ENCODE results near the gene G2E3.

The G2E3 gene

DNA sequence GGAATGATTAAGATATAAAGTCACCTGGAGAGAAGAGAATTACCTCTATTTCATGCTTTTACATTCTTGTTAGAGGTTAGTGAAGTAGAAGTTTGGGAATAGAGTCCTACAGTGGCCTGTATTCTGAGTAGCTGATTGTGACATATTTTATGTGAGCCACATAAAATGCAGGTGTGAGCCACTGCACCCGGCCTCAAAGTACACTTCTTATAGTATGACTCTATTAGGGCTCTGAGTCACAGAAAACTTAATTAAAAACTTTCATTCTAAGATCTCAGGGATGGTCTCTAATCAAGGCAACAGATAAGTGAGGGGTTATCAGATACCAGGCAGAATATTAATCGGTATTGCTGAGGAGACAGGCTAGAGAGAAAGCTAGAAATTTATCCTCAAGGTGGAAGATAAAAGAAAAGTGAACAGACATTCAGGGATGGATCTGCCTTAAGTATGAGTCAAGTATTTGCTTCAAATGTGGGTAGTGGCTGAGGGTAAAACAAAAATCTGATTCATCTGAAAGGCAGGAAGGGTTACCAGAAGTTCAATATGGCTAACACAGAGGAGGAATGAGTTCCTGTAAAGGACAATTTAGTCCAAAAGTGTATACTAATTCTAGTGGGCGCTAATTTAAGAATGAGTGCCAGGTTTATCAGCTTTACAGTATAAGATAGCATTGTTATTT lies 5.5 kb upstream of the G2E3 start:
- DNase-seq (ENCODE audit: insufficient read length, low spot score) (no peak), FAIRE-seq (no peak)

GRCh38 chr14:30558362-30558674 lies 640 bp upstream of the G2E3 start:
- no peak for TF ChIP-seq SPI1 (IDR thresholded peaks at IDR 0.05; ENCODE audit: low read depth, low read length)
- no peak for TF ChIP-seq POLR2AphosphoS5 (IDR thresholded peaks at IDR 0.05; ENCODE audit: low read depth, low read length)
- TF ChIP-seq POU2F2 (IDR thresholded peaks at IDR 0.05; ENCODE audit: low read depth, low read length), result no peak
- no peak for TF ChIP-seq POLR2A (IDR thresholded peaks at IDR 0.05; ENCODE audit: low read depth, low read length)
- no peak for TF ChIP-seq PAX5 (IDR thresholded peaks at IDR 0.05; ENCODE audit: insufficient read depth, low read length, severe bottlenecking)
- TF ChIP-seq TAF1 (IDR thresholded peaks at IDR 0.05; ENCODE audit: low read depth, low read length), result no peak
- FAIRE-seq (no peak), DNase-seq (ENCODE audit: insufficient read length, low spot score) (no peak)

More for the DNA sequence above, 5.5 kb upstream of the G2E3 start:
- TF ChIP-seq PAX5 (IDR thresholded peaks at IDR 0.05; ENCODE audit: insufficient read depth, low read length, severe bottlenecking), result no peak
- no peak for TF ChIP-seq TAF1 (IDR thresholded peaks at IDR 0.05; ENCODE audit: low read depth, low read length)
- no peak for TF ChIP-seq SPI1 (IDR thresholded peaks at IDR 0.05; ENCODE audit: low read depth, low read length)
- no peak for TF ChIP-seq POLR2A (IDR thresholded peaks at IDR 0.05; ENCODE audit: low read depth, low read length)
- TF ChIP-seq POU2F2 (IDR thresholded peaks at IDR 0.05; ENCODE audit: low read depth, low read length), result no peak
- no peak for TF ChIP-seq POLR2AphosphoS5 (IDR thresholded peaks at IDR 0.05; ENCODE audit: low read depth, low read length)

DNA sequence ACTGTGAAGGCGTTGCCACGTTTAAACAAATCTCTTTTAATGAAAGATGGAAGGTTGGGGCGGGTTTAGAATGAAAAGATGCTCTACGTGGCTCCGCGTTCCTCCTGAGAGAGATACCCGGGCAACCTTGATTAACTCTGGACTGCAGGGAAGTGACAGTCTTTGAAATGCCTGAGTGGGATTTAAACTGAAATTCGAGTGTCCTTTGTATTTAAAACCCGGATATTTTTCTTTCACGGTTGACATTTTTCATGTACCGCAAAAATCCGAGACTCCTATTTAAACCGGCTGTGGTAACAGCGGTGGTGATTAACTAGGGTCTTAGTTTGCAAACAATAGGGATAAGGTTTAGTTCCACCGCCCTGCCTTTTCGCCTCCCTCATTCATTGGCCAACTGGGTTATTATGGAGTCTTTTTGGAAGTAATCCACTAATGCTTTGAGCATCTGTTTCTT lies 707 bp downstream of the G2E3 start:
- DNase-seq (ENCODE audit: insufficient read length, low spot score), result peak; percentile 7
- TF ChIP-seq TAF1 (IDR thresholded peaks at IDR 0.05; ENCODE audit: low read depth, low read length) (no peak), POLR2AphosphoS5 (IDR thresholded peaks at IDR 0.05; ENCODE audit: low read depth, low read length) (no peak)
- no peak for FAIRE-seq

DNA sequence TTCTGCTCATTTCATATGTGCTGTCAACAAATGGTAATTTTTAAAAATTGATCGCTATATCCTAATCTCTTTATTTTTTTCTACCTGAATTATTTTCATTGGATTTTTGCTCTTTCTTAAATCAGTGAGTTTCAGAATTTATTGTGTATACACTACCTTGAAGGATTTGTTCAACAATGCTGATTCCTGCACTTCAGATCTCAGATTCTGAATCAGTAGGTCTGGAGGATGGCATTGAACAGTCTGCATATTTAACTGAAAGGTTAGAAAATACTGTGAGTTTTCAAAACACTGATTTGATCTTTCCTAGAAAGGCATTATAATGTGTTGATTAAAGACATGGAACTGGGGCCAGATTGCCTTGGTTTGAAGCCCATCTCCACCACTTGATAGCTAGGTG lies 1.6 kb downstream of the G2E3 start:
- FAIRE-seq (no peak), DNase-seq (ENCODE audit: insufficient read length, low spot score) (no peak)
- TF ChIP-seq POU2F2 (IDR thresholded peaks at IDR 0.05; ENCODE audit: low read depth, low read length) (no peak), TAF1 (IDR thresholded peaks at IDR 0.05; ENCODE audit: low read depth, low read length) (no peak), PAX5 (IDR thresholded peaks at IDR 0.05; ENCODE audit: insufficient read depth, low read length, severe bottlenecking) (no peak), POLR2AphosphoS5 (IDR thresholded peaks at IDR 0.05; ENCODE audit: low read depth, low read length) (no peak), POLR2A (IDR thresholded peaks at IDR 0.05; ENCODE audit: low read depth, low read length) (no peak), SPI1 (IDR thresholded peaks at IDR 0.05; ENCODE audit: low read depth, low read length) (no peak)

DNA sequence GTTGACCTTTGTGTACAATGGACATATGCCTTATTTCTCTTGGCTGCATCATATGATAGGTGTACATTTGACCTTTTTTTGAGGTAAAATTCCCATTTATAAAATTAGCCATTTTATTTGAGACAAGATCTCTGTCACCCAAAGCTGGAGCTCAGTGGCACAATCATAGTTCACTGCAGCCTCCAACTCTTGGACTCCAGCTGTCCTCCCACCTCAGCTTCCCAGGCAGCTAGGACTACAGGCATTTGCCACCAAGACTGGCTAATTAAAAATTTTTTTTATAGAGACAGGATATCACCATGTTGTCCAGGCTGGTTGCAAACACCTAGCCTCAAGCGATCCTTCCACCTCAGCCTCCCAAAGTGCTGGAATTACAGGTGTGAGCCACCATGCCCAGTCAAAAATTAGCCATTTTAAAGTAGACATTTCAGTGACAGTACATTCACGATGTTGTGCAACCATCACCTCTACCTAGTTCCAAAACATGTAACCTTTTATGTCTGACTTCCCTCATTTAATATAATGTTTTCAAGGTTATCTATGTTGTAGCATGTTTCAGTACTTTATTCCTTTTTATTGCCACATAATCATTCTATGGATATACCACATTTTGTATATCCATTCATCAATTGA lies 5.4 kb downstream of the G2E3 start:
- no peak for TF ChIP-seq SPI1 (IDR thresholded peaks at IDR 0.05; ENCODE audit: low read depth, low read length)
- no peak for TF ChIP-seq POLR2A (IDR thresholded peaks at IDR 0.05; ENCODE audit: low read depth, low read length)
- no peak for TF ChIP-seq TAF1 (IDR thresholded peaks at IDR 0.05; ENCODE audit: low read depth, low read length)
- TF ChIP-seq POLR2AphosphoS5 (IDR thresholded peaks at IDR 0.05; ENCODE audit: low read depth, low read length), result no peak
- no peak for TF ChIP-seq POU2F2 (IDR thresholded peaks at IDR 0.05; ENCODE audit: low read depth, low read length)
- TF ChIP-seq PAX5 (IDR thresholded peaks at IDR 0.05; ENCODE audit: insufficient read depth, low read length, severe bottlenecking), result no peak
- no peak for DNase-seq (ENCODE audit: insufficient read length, low spot score)
- FAIRE-seq, result no peak

DNA sequence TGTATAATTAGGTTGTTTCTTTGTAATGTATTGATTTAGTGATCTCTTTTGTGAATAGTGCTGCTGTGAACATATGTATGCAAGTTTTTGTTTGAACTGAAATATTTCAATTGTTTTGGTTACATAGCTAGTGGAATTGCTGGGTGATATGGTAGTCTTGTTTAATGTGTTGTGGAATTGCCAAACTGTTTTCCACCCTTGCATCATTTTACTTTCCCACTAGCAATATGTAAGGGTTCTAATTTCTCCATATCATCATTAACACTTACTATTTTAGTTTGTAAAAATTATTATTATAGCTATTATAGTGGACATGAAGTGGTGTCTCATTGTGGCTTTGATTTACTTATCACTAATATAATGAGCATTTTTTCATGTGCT lies 5.9 kb downstream of the G2E3 start:
- no peak for DNase-seq (ENCODE audit: insufficient read length, low spot score)
- TF ChIP-seq SPI1 (IDR thresholded peaks at IDR 0.05; ENCODE audit: low read depth, low read length) (no peak), POLR2AphosphoS5 (IDR thresholded peaks at IDR 0.05; ENCODE audit: low read depth, low read length) (no peak), TAF1 (IDR thresholded peaks at IDR 0.05; ENCODE audit: low read depth, low read length) (no peak), POU2F2 (IDR thresholded peaks at IDR 0.05; ENCODE audit: low read depth, low read length) (no peak), POLR2A (IDR thresholded peaks at IDR 0.05; ENCODE audit: low read depth, low read length) (no peak), PAX5 (IDR thresholded peaks at IDR 0.05; ENCODE audit: insufficient read depth, low read length, severe bottlenecking) (no peak)
- FAIRE-seq, result no peak

GRCh38 chr14:30569216-30569902 lies 10.4 kb downstream of the G2E3 start:
- no peak for TF ChIP-seq SPI1 (IDR thresholded peaks at IDR 0.05; ENCODE audit: low read depth, low read length)
- TF ChIP-seq POLR2AphosphoS5 (IDR thresholded peaks at IDR 0.05; ENCODE audit: low read depth, low read length), result no peak
- TF ChIP-seq TAF1 (IDR thresholded peaks at IDR 0.05; ENCODE audit: low read depth, low read length), result no peak
- TF ChIP-seq POU2F2 (IDR thresholded peaks at IDR 0.05; ENCODE audit: low read depth, low read length), result no peak
- no peak for TF ChIP-seq POLR2A (IDR thresholded peaks at IDR 0.05; ENCODE audit: low read depth, low read length)
- no peak for TF ChIP-seq PAX5 (IDR thresholded peaks at IDR 0.05; ENCODE audit: insufficient read depth, low read length, severe bottlenecking)
- FAIRE-seq (no peak), DNase-seq (ENCODE audit: insufficient read length, low spot score) (no peak)

GRCh38 chr14:30569903-30570226 lies 10.9 kb downstream of the G2E3 start:
- TF ChIP-seq POLR2A (IDR thresholded peaks at IDR 0.05; ENCODE audit: low read depth, low read length) (no peak), POU2F2 (IDR thresholded peaks at IDR 0.05; ENCODE audit: low read depth, low read length) (no peak), POLR2AphosphoS5 (IDR thresholded peaks at IDR 0.05; ENCODE audit: low read depth, low read length) (no peak), TAF1 (IDR thresholded peaks at IDR 0.05; ENCODE audit: low read depth, low read length) (no peak), SPI1 (IDR thresholded peaks at IDR 0.05; ENCODE audit: low read depth, low read length) (no peak), PAX5 (IDR thresholded peaks at IDR 0.05; ENCODE audit: insufficient read depth, low read length, severe bottlenecking) (no peak)
- no peak for DNase-seq (ENCODE audit: insufficient read length, low spot score)
- no peak for FAIRE-seq

- no peak for TF ChIP-seq POLR2AphosphoS5 (IDR thresholded peaks at IDR 0.05; ENCODE audit: low read depth, low read length)
- no peak for TF ChIP-seq TAF1 (IDR thresholded peaks at IDR 0.05; ENCODE audit: low read depth, low read length)
- no peak for TF ChIP-seq POU2F2 (IDR thresholded peaks at IDR 0.05; ENCODE audit: low read depth, low read length)
- TF ChIP-seq SPI1 (IDR thresholded peaks at IDR 0.05; ENCODE audit: low read depth, low read length), result no peak
- no peak for TF ChIP-seq PAX5 (IDR thresholded peaks at IDR 0.05; ENCODE audit: insufficient read depth, low read length, severe bottlenecking)
- no peak for TF ChIP-seq POLR2A (IDR thresholded peaks at IDR 0.05; ENCODE audit: low read depth, low read length)
- FAIRE-seq, result no peak
- no peak for DNase-seq (ENCODE audit: insufficient read length, low spot score)
Observed at GRCh38 chr14:30572237-30572636, 13.3 kb downstream of the G2E3 start.
